Measurements from ENCODE around the gene SLC10A6.

DNA sequence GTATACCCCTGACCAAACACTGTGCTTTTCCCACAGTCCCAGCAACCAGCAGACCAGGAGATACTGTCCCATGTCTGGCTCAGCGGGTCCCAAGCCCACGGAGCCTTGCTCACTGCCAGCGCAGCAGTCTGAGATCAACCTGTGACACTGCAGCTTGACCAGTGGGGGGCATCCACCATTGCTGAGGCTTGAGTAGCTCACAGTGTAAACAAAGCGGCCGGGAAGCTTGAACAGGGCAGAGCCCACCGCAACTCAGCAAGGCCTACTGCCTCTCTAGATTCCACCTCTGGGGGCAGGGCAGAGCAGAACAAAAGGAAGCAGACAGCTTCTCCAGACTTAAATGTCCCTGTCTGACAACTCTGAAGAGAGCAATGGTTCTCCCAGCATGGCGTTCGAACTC, 58.1 kb downstream of the SLC10A6 start:
- TF ChIP-seq, protein P1, sequence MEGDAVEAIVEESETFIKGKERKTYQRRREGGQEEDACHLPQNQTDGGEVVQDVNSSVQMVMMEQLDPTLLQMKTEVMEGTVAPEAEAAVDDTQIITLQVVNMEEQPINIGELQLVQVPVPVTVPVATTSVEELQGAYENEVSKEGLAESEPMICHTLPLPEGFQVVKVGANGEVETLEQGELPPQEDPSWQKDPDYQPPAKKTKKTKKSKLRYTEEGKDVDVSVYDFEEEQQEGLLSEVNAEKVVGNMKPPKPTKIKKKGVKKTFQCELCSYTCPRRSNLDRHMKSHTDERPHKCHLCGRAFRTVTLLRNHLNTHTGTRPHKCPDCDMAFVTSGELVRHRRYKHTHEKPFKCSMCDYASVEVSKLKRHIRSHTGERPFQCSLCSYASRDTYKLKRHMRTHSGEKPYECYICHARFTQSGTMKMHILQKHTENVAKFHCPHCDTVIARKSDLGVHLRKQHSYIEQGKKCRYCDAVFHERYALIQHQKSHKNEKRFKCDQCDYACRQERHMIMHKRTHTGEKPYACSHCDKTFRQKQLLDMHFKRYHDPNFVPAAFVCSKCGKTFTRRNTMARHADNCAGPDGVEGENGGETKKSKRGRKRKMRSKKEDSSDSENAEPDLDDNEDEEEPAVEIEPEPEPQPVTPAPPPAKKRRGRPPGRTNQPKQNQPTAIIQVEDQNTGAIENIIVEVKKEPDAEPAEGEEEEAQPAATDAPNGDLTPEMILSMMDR (conservative IDR thresholded peaks at IDR 0.05; ENCODE audit: low read length), result peak; percentile 53
- TF ChIP-seq EZH2phosphoT487 (IDR thresholded peaks at IDR 0.05; ENCODE audit: borderline replicate concordance, low read depth, low read length), result no peak

Data from OCI-LY7 (cell line).